Uterus (tissue), 4 donors: Measurements from ENCODE around the gene CTNNBIP1. TPM values are rescaled to one million over a fixed set of nuclear protein-coding genes. Genes with fewer than 3 reads are reported as not detected.

Source experiments
- DNase-seq, 2 donors: peaks; one replicate each; pipeline ENCODE4 v3.0.0-alpha.2; 2019 to 2020
- H3K27ac ChIP-seq, 2 donors: fragments of 200-600 bp; sonication (generic); 1 replicate in 1 of 2; 2 replicates in 1 of 2; pipeline ENCODE4 v1.5.1; 2016 to 2018
- H3K27me3 ChIP-seq, 2 donors: fragments of 200-600 bp; sonication (generic); one replicate each; pipeline ENCODE4 v1.5.1; 2018 to 2019; ENCODE audit warnings: control low read depth in 1 of 2
- H3K36me3 ChIP-seq, 2 donors: fragments of 200-600 bp; sonication (generic); one replicate each; pipeline ENCODE4 v1.5.1; 2019; ENCODE audit warnings: control low read depth in 1 of 2
- H3K4me1 ChIP-seq, 2 donors: fragments of 200-600 bp; sonication (generic); one replicate each; pipeline ENCODE4 v1.5.1; 2018 to 2019; ENCODE audit warnings: control low read depth in 1 of 2
- H3K4me3 ChIP-seq, 2 donors: fragments of 200-600 bp; sonication (generic); 1 replicate in 1 of 2; 2 replicates in 1 of 2; pipeline ENCODE4 v1.5.1; 2018 to 2019; ENCODE audit warnings: mild to moderate bottlenecking in 1 of 2
- H3K9me3 ChIP-seq, 2 donors: fragments of 200-600 bp; sonication (generic); one replicate each; pipeline ENCODE4 v1.5.1; 2019; ENCODE audit warnings: control low read depth in 1 of 2
- POLR2A ChIP-seq, 2 donors: fragments of 450-650 bp; IDR thresholded peaks; one replicate each; pipeline ENCODE4 v1.6.1; 2016; ENCODE audit warnings: antibody characterized with exemption in 2 of 2, mild to moderate bottlenecking in 1 of 2, moderate library complexity in 1 of 2
- intact Hi-C: fragments of 100-400 bp; cut with DNase I; formaldehyde crosslinking; loops from one replicate; pipeline ENCODE4 v1.15.1; 2023; ENCODE audit warnings: low total_unique reads
- total RNA-seq, 4 donors: library from RNA; depleted of rRNA in 3 of 4; stranded (reverse); fragments of >200 nt in 3 of 4; gene quantifications; one replicate each; pipeline versions ENCODE4 v1.1.0 to v1.2.4, GENCODE V29; 2014 to 2023
- TF ChIP-seq, protein P1 (sequence below), 4 experiments: fragments of 200-600 bp in 2 of 4; fragments of 450-650 bp in 2 of 4; sonication (generic) in 2 of 4; IDR thresholded peaks; one replicate each; pipeline ENCODE4 v1.5.1; 2016 to 2019; ENCODE audit warnings: antibody characterized with exemption in 4 of 4, mild to moderate bottlenecking in 2 of 4, moderate library complexity in 1 of 4
- donor health status: DM: yes; HTN: yes; CAD: no.

The CTNNBIP1 gene
- total RNA-seq, 4 donors from 2014 or later, result 4.7 to 26.6 (median 13.6) TPM

DNA sequence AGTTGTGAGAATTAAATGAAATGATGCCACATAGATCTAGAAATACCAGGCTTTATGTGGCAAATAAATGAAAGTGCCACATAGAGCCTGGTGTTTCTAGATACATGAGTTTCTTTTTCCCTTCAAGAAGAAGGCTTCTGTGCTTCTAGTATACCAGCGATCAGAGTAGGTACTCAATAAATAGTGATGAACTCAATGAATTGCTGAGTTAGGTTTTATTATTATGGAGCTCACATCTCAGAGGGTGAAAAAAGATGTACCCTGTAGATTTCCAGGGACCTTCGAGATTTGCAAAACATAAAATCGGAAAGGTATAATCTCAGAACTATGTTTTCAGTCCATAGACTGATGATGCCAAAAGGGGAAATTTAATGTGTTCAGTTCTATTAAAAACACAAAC lies 84.0 kb downstream of the CTNNBIP1 start:
- DNase-seq, result no peak
- H3K36me3 ChIP-seq, result no peaks in the 10 kb centered on the region
- H3K27ac ChIP-seq, result peak overlapping the region; percentile 83 to 98
- H3K9me3 ChIP-seq, result no peaks in the 10 kb centered on the region
- TF ChIP-seq, protein P1, sequence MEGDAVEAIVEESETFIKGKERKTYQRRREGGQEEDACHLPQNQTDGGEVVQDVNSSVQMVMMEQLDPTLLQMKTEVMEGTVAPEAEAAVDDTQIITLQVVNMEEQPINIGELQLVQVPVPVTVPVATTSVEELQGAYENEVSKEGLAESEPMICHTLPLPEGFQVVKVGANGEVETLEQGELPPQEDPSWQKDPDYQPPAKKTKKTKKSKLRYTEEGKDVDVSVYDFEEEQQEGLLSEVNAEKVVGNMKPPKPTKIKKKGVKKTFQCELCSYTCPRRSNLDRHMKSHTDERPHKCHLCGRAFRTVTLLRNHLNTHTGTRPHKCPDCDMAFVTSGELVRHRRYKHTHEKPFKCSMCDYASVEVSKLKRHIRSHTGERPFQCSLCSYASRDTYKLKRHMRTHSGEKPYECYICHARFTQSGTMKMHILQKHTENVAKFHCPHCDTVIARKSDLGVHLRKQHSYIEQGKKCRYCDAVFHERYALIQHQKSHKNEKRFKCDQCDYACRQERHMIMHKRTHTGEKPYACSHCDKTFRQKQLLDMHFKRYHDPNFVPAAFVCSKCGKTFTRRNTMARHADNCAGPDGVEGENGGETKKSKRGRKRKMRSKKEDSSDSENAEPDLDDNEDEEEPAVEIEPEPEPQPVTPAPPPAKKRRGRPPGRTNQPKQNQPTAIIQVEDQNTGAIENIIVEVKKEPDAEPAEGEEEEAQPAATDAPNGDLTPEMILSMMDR (IDR thresholded peaks at IDR 0.05), result no peak
- TF ChIP-seq POLR2A (IDR thresholded peaks at IDR 0.05), result no peak
- H3K4me1 ChIP-seq, result peaks cover 5 to 10% of the 10 kb centered on the region in 2 donors
- no peaks in the 10 kb centered on the region for H3K27me3 ChIP-seq
- intact Hi-C loops, result no loop called here
- H3K4me3 ChIP-seq, result no peak overlapping the region

DNA sequence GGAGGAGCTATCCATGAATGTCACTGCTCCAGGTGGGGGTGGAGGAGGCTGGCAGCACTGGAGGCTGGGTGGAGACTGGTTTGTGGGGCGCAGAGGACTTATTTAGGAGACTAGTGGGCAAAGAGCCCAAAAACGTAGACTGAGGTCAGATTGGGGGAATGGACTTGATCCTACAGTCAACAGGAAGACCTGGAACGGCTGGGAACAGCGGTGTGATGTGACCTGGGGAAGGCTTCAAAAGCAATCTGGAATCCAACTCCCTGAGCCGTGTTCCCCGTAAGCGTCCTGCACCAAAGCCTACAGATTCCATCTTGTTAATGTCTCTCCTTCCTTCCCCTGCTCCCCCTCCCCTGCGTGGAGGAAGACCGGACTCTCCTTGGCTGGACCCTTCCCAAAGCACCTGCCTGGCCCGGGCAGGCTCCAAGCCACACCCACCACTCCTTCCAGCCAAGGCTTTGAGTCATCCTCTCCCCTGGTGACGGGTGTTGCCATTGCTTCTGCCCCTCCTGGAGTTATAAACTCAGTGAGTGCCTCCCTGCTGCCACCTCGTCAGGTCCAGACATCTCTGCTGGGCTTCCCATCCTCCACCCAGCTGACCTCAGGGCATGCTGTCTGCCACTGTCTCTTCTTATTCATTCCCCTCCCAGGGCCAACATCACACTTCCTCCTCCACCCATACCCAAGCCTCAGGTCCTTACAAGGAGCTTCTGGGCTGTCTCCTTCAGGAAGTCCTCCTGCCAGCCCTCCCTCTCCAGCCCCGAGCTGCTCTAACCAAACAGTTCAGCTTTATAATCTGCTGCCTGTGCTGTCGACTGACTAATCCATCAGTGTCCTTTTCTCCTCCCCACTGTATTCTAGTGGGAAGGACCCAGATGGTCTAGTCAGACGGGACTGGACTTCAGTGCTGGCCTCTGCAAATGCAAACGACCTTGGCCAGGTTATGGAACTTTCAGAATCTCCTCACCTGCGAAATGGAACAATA lies 84.7 kb downstream of the CTNNBIP1 start:
- TF ChIP-seq, protein P1 (IDR thresholded peaks at IDR 0.05), result peak in 1 of 4 experiments; percentile 7
- peak in 1 of 2 donors; percentile 31 for TF ChIP-seq POLR2A (IDR thresholded peaks at IDR 0.05)
- peak; percentile 80 to 84 for DNase-seq
- Histone ChIP-seq H3K27ac (peak overlapping the region; percentile 83 to 98), H3K9me3 (no peaks in the 10 kb centered on the region), H3K4me1 (peaks cover 8 to 10% of the 10 kb centered on the region in 2 donors), H3K36me3 (no peaks in the 10 kb centered on the region), H3K27me3 (no peaks in the 10 kb centered on the region), H3K4me3 (no peak overlapping the region)
- intact Hi-C loops, result no loop called here

DNA sequence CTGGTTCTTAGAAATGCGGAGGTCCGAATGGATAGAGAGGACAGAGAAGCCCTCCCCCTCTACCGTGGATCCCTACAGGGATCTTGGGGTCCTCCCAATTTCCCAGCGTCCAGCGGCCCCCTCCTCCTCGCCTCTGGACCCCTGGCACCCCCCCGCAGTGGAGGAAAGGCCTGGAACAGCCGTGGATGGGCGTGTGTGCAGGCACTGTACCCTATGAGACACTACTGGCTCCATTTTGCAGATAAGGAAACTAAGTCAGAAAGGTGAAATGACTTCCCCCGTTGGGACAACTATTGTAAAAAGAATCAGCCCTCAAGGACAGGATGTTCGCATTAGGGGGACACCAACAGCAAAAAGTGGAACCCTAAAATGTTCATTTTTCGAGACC lies 85.4 kb downstream of the CTNNBIP1 start:
- peaks cover 8 to 10% of the 10 kb centered on the region in 2 donors for H3K4me1 ChIP-seq
- no peaks in the 10 kb centered on the region for H3K9me3 ChIP-seq
- no peaks in the 10 kb centered on the region for H3K27me3 ChIP-seq
- H3K27ac ChIP-seq, result peak overlapping the region; percentile 83 to 98
- no peak for DNase-seq
- peak overlapping the region; percentile 64 to 94 for H3K4me3 ChIP-seq
- intact Hi-C loops, result no loop called here
- TF ChIP-seq, protein P1 (IDR thresholded peaks at IDR 0.05), result no peak
- no peak for TF ChIP-seq POLR2A (IDR thresholded peaks at IDR 0.05)
- H3K36me3 ChIP-seq, result no peaks in the 10 kb centered on the region

DNA sequence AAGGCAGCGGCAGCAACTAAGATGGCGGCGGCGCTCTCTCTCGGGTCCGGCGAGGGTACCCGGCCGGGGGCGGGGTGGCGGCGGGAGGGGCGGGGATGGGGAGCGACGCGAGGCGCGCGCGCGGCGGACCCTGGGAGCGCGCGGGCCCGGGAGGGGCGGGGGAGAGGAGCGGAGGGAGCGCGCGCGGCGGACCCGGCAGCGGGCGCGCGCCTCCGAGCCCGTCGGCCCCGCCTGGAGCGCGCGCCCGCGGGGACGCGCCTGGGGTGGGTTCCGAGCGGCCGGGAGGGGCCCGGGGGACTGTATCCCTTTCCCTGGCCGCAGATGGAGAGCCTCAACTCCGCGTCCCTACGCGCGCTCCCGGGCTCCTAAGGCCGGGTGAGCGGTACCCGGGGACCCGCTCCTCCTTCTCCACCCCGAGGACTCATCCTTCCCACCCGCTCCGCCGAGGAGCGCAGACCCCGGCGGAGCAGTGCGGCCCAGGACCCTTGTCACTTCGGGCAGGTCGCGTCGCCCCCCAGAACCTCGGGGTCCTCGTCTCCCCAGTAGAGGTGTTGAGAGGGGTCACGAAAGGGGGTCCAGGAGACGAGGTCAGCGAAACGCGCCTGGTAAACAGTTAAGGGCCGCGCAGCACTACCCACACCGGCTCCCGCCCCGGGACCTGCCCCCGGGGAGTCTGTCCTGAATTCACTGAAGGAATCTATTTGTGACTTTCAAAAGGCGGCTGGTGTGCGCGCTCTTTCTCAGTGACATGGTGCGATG lies 85.9 kb downstream of the CTNNBIP1 start, which contains the start of gene CLSTN1:
TSS of gene CLSTN1 (minus strand) at position 23 of the 759 bp plus-strand sequence. CDS start 232 bp downstream, outside the sequence.
- H3K27me3 ChIP-seq, result no peaks in the 10 kb centered on the region
- H3K36me3 ChIP-seq, result no peaks in the 10 kb centered on the region
- peak within 1 kb of the TSS; percentile 83 to 98 for H3K27ac ChIP-seq
- TF ChIP-seq, protein P1 (IDR thresholded peaks at IDR 0.05), result no peak
- peak in 1 of 2 donors; percentile 26 for TF ChIP-seq POLR2A (IDR thresholded peaks at IDR 0.05)
- DNase-seq, result peak; percentile 90 to 91
- H3K9me3 ChIP-seq, result no peaks in the 10 kb centered on the region
- H3K4me1 ChIP-seq, result peaks cover 8 to 10% of the 10 kb centered on the region in 2 donors
- peak within 1 kb of the TSS; percentile 64 to 94 for H3K4me3 ChIP-seq
- intact Hi-C loops, result no loop called here
